LNCaP clone FGC (cell line): ENCODE measurements around the gene CACNA1S.
A peak's percentile ranks its signal among the peaks of the same experiment; 100 is the strongest.

Source experiments
- DNase-seq: peaks from one replicate; pipeline ENCODE4 v3.0.0-alpha.2; 2011; ENCODE audit warnings: low read depth
- H3K4me3 ChIP-seq: 2 replicates; pipeline ENCODE4 v1.5.1; 2011; ENCODE audit warnings: mild to moderate bottlenecking, low read depth, low read length, control low read depth
- TF ChIP-seq, protein P1 (sequence below): IDR thresholded peaks from 2 replicates; pipeline ENCODE4 v1.5.1; 2012; ENCODE audit warnings: mild to moderate bottlenecking; ENCODE audit not compliant: control insufficient read depth, insufficient read depth; ENCODE audit errors: extremely low read depth

CACNA1S gene

DNA sequence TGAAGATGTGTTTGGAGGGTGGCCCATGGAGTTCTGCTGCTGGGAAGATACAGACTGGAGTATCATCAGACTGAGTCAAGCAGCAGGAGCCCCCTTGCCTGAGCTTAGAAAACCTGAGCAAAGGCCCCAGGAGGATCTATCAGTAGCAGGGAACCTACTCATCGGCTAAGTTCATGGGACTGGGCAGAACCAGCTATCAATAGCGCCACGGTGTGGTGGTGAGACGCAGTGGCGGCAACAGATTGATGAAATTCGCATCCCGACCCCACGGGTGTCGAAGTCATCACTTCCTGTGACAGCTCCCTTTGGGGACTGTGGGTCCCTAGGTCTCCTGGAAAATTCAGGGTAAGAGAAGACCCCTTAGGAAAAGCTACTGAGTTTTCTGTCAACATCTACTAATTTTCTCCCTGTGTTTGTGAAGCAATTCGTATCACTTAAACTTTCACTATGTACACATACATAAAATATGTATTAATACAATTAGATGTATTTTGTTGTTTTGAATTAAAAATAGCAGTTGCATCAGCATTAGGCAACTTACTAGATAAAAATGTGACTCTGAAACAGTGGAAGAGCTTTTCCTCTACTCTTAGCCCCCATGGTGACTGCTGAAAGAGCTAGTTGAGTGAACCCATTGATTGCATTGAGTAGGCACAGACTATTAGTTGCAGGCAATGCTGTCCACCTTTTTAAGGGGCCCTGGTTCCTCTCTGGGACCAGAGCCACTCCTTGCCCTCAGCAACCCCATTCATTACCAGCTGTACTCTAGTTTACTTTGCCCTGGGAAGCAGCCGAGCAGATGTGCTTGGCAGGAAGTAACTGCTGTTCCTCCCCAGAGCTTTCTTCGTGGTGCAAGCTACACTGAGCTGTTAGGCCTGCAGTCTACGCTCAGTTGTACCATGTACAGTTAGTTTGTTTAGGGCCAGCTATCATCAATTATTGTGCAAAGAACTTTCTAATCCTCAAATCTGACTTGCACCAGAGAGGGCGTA is 7.3 kb upstream of the CACNA1S start:
- TF ChIP-seq, protein P1, sequence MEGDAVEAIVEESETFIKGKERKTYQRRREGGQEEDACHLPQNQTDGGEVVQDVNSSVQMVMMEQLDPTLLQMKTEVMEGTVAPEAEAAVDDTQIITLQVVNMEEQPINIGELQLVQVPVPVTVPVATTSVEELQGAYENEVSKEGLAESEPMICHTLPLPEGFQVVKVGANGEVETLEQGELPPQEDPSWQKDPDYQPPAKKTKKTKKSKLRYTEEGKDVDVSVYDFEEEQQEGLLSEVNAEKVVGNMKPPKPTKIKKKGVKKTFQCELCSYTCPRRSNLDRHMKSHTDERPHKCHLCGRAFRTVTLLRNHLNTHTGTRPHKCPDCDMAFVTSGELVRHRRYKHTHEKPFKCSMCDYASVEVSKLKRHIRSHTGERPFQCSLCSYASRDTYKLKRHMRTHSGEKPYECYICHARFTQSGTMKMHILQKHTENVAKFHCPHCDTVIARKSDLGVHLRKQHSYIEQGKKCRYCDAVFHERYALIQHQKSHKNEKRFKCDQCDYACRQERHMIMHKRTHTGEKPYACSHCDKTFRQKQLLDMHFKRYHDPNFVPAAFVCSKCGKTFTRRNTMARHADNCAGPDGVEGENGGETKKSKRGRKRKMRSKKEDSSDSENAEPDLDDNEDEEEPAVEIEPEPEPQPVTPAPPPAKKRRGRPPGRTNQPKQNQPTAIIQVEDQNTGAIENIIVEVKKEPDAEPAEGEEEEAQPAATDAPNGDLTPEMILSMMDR = peak; percentile 57
- H3K4me3 ChIP-seq = no peak overlapping the region
- DNase-seq = no peak

DNA sequence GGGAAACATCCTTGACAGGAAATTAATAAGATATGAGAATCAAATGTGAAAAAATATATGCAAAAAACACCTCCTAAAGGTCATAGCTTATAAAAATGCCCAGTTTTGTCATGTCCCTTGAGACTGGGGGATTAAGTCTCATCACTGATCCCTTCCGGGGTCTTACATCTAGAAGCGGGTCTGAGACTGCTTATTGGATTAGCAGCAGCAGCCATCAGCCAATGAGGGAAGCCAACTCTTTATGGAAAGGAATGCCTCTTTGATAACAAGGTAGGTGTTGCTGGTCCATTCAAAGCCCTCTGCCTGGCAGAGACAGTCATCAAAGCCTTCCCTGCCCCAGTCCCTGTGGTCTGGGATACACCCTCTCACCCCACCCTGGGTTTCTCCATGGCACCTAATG is 3.9 kb upstream of the CACNA1S start:
- H3K4me3 ChIP-seq = no peak overlapping the region
- TF ChIP-seq, protein P1 = no peak
- no peak for DNase-seq

DNA sequence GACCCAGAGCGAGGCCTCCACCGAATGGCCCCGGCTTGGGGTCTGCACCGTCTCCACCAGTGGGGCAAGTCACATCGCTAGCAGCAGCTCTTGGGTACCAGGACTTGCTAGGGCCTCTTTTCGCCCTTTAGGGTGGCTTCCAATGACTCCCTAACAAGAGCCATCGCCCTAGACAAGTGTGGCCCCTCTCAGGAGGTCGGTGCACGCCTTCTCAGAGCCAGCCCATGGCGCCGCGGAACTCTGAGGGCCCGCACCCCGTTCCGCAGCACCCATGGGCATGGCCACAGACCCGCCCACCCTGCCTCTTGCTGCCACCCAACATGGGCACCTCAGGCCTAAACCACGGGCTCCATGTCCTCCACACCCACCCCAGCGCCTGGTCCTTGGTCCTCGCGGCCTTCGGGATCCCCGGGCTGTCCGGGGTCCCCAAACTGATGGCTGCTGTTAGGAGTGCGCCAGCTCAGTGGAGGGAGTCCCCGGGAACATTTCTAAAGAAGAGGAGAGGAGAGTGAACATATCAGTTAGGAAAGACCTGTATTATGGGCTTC is 3.2 kb upstream of the CACNA1S start:
- DNase-seq = no peak
- peak overlapping the region; percentile 54 for H3K4me3 ChIP-seq
- TF ChIP-seq, protein P1 = no peak

DNA sequence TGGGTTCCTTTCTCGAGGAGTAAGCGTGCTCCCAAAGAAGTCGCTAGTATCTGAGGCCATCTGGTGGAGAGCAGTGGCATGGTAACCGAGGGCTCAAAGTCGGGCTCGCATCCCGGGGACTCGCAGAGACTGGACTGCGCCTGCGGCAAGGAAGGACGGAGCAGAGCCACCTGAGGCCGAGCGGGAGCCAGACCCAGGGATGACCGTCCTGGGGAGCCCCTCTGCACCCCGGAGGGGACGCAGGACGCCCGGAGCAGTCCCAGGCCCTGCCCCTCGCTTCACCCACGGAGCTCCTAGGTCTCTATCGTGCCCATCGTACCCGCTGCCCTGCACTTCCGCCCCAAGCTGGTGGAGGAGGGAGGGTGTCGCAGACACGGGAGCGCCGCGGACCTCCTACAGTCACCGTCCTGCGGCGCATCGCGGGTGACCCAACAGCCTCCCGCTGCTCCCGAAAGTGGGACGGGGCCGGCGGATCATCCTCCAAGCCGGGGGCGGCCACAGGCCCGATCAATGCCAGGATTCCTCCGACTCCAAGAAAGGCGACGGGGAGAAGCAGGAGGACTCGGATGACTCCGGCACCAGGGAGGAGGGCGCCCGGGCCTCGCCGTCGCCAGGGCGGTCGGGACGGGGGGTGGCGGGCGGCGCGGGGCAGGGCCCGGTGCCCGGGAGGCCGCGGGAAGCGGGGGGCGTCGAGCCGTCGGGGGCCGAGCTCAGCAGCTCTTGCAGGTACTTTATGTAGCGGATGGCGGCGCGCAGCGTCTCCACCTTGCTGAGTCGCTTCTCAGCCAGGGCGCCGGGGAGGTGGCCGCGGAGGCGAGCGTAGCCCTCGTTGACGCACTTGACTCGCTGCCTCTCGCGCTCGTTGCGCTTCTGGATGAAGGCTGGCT is 2.3 kb upstream of the CACNA1S start:
- peak overlapping the region; percentile 54 for H3K4me3 ChIP-seq
- TF ChIP-seq, protein P1 = peak; percentile 98
- DNase-seq = peak; percentile 87

DNA sequence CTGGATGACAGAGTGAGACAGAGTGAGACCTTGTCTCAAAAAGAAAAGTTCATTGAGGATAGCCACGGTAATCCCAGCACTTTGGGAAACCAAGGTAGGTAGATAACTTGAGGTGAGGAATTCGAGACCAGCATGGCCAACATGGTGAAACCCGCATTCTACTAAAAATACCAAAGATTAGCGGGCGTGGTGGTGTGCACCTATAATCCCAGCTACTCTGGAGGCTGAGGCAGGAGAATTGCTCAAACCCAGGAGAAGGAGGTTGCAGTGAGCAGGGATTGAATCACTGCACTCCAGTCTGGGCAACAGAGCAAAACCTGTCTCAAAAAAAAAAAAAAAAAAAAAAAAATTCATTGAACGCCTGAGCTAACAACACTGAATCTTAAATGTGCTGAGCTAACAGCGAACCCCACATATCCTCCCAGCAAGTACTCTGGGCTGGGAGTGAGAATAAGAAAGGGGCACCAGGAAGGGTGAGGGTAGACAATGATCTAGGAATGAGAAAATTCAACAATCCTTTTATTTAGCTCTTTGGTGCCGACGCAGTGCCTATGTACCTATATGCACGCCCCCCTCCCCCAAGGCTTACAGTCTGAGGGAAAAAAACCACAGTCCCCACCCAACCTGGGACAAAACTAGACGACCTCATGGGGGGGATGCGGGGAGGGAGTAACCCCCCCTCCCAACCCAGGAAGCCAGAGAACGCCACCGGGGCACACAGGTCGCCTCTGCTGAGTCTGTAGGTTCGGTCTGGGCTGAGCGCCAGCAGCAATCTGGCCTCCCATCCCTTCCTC is 1.4 kb upstream of the CACNA1S start:
- H3K4me3 ChIP-seq = peak overlapping the region; percentile 54
- no peak for DNase-seq
- TF ChIP-seq, protein P1 = no peak

DNA sequence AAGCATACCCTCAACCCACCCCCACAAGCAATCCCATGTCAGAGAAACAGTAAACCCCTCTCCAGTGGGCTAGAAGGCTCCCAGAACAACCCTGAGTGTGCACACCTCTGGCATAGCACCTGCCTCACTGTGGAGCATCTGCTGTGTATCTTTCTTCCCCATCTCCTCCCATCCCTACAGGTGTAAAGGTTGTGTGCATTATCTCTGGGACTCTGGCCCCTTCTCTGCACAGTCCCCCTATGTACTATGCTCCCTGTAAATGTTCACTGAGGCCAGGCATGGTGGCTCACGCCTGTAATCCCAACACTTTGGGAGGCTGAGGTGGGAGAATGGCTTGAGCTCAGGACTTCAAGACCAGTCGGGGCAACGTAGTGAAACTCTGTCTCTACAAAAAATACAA is 700 bp upstream of the CACNA1S start:
- no peak for DNase-seq
- TF ChIP-seq, protein P1 = no peak
- H3K4me3 ChIP-seq = no peak overlapping the region
